ENCODE measurements around the gene C2orf80.
"Not testable (repeated sequence)": the region's sequence is repeated elsewhere in the genome, so short reads cannot be mapped to it uniquely, and the experiment has no call there.

The C2orf80 gene

GRCh38 chr2:208175840-208176153 lies 14.0 kb downstream of the C2orf80 start:
- no peak for DNase-seq

- DNase-seq, result peak; percentile 77
Observed at GRCh38 chr2:208175069-208175839, 14.6 kb downstream of the C2orf80 start.

DNA sequence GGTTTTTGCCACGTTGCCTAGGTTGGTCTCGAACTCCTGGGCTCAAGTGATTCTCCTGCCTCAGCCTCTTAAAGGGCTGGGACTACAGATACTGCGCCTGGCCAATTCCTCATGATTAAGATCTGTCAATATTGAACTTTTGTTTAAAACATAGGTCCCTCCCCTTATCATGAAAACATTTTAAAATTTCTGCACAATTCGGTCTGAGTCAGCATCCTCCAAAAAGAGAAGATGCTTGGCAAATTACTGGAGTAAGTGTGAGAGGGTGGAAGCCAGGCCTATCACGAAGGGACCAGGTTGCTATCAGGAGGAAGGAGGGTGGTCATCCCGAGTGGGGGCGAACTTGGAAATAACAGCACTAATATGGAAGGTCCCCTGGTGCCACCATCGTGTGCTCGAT lies 15.7 kb downstream of the C2orf80 start:
- no peak for DNase-seq

DNA sequence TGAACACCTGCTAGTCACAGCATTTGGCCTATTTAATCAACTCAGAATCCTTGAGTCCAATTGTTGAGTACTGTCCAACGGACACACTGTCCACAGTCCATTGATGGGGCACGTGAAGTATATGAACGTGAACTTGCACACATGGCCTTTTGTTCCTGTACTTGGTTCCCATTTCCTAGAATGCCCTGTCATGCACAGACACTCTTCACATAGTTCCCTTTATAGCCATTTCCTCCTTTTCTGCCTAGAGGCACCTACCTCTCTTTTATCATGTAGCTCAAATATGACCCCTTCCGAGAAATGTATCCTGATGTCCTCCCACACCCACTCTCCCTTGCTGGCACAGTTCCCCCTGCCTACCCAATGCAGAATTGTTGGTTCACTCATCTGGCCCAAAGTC lies 17.7 kb downstream of the C2orf80 start:
- DNase-seq, result no peak

DNA sequence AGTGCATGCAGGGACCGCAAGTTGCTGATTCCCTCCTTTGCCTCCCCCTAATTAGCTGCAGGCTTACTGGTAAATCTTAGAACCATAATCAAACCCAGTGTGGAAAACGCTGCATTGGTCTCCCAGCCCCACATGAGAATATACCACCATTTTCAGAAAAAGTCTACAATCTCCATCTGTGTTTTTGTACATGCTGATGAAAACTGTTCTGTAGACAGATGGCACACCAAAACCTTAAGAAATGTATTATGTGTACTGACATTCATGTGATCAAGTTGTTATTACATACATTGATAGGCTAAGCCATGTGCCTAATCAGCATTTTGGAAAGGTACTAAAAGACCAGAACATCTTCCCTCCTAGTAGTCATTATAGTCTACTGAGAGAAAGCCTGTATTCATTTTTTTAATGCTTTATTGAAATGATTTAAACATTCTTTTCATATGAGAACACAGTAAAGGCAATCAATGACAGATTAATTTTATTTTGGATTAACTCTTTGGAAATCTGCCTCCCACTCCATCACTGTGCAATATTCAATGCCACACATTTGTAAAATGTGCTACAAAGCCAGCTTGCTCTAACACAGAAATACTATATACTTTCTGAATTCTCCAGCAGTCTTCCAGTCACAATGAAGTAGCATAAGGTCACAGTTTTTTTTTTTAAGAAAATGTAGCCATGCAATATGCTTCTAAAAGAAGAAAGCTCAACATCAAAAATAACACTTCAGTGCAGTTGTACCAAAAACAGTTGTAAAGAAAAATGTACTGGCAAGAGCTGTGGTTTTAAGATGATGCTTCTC lies 24.7 kb downstream of the C2orf80 start:
- DNase-seq, result no peak

- DNase-seq, result no peak
Observed at GRCh38 chr2:208163489-208163888, 26.3 kb downstream of the C2orf80 start, which contains the start of gene CRYGA. Gene CRYGA (minus strand): TSS chr2:208163589. CDS start chr2:208163556, 33 bp downstream.

- no peak for DNase-seq
Observed at GRCh38 chr2:208156439-208156838, 33.4 kb downstream of the C2orf80 start.

GRCh38 chr2:208153156-208153555 lies 36.7 kb downstream of the C2orf80 start:
- DNase-seq, result no peak

DNA sequence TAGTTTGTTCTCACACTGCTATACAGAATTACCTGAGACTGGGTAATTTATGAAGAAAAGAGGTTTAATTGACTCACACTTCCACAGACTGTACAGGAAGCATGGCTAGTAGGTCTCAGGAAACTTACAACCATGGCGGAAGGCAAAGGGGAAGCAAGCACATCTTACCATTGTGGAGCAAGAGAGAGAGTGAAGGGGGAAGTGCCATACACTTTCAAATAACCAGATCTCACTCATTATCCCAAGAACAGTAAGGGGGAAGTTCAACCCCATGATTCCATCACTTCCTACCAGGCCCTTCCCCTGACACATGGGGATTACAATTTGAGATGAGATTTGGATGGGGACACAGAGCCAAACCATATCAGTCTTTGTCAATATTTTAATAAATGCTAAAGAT lies 38.9 kb downstream of the C2orf80 start:
- no peak for DNase-seq

DNA sequence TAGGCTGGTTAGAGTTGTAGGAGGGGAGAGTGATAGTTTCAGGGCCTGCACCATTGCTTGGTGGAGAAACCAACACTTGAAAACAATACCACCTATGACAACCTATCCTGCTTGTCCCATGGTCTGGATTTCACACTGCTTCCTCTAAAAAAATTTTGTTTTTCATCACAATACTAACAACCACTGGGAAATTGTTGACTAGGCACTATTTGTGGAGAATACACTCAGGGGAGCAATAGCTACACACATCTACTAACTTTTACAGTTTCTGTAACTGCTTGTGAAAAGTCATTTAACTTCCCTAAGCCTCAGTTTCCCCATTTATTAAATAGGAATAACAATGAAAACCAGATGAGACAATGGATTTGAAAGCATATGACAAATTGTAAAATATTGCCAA lies 39.7 kb downstream of the C2orf80 start:
- DNase-seq, result no peak

DNA sequence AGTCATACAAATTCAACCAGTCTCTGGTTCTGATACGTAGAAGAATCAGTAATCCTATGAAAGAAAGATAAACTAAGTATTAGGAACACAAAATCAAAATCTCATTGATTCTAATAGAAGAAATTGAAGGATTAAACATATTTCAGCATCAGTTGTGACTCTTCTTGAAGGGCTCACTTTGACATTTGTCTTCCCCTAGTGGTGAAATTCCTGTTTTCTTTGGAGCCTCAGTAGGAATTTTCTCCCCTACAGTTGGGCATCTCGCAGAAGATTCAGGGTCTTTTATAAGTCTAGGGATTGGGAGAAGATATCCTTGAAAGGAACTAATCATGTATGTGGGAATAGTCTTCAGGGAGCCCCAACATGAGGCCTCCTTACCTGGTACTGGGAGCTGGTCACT lies 41.0 kb downstream of the C2orf80 start:
- no peak for DNase-seq

- no peak for DNase-seq
Observed at GRCh38 chr2:208147759-208148158, 42.1 kb downstream of the C2orf80 start.

DNA sequence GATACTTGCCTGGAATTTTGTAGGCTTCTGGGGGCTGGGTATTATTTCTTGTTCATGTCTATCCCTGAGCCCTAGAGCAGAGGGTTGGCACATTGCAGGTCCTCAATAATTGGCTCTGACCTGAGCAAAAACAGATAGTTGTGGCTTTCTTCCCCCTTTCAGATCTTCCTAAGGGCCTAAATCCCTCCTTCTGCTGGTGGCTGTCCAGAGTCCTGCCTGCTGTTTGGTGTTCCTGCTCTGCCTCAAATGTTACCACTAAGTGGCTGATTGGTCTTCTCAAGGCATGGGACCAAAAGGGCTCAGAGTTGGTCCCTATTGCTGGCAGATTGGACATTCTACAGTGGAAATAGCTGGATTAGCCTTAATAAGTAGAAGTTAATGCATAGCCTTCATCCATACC lies 42.8 kb downstream of the C2orf80 start:
- DNase-seq, result no peak

- no peak for DNase-seq
Observed at GRCh38 chr2:208146006-208146405, 43.8 kb downstream of the C2orf80 start, which contains the start of gene CRYGB. Gene CRYGB (minus strand): TSS chr2:208146158. CDS start chr2:208146120, 38 bp downstream.

- DNase-seq, result peak; percentile 53
Observed at GRCh38 chr2:208142925-208143799, 46.7 kb downstream of the C2orf80 start.

- peak; percentile 73 for DNase-seq
Observed at GRCh38 chr2:208142240-208142924, 47.4 kb downstream of the C2orf80 start.

GRCh38 chr2:208139447-208139846 lies 50.4 kb downstream of the C2orf80 start:
- DNase-seq, result no peak

DNA sequence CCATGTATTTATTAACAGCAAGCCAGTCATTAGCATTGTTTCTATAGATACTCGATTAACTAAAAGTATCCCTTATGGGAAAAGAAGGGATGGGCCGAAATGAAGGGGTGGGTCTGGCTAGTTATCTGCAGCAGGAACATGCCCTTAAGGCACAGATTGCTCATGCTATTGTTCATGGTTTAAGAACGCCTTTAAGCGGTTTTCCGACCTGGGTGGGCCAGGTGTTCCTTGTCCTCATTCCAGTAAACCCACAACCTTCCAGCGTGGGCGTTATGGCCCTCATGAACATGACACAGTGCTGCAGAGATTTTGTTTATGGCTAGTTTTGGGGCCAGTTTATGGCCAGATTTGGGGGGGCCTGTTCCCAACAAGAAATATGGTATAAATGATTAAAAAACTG lies 51.5 kb downstream of the C2orf80 start:
- not testable (repeated sequence) for DNase-seq

GRCh38 chr2:208136716-208137094 lies 53.1 kb downstream of the C2orf80 start:
- DNase-seq, result no peak

DNA sequence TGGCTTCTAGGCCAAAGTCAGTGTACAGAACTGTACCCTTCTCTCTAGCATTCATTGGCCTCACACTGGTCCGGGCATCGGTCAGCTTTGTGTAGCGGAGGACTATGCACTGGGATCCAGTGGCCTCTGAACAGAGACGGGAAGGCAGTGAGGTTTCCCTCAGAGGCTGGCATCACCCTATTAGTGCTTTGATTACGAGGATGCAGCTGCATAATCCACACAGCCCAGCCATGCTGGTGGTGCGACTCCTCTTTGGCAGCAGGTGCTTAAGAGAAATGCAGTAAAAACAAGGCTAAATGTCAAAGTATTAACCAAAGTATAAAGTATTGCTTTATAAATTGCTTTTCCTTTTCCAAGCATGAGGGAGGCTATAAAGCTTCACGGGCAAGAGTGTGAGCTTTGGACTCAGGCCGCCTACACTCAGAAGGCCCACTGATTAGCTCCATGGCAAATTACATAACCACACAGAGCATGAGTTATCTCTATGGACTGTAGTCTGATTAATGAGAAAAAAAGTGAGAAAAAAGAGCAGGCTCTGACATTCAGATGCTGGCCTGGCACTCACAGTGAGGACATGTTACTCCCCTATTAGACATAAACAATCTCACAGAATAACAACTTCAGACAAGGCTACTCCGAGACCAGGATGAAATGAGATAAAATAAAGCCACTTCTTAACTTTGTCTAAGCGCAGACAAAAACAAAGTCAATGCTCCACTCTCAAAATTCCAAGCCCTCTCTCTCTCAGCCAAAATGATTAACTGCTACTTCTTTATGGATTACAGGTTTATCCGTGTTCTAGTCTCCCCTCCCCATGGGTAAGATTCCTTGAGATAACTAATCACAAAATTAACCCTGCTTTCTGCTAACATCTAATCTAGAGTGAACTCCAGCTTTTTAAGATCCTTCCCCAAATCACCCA lies 53.8 kb downstream of the C2orf80 start:
- DNase-seq, result no peak

DNA sequence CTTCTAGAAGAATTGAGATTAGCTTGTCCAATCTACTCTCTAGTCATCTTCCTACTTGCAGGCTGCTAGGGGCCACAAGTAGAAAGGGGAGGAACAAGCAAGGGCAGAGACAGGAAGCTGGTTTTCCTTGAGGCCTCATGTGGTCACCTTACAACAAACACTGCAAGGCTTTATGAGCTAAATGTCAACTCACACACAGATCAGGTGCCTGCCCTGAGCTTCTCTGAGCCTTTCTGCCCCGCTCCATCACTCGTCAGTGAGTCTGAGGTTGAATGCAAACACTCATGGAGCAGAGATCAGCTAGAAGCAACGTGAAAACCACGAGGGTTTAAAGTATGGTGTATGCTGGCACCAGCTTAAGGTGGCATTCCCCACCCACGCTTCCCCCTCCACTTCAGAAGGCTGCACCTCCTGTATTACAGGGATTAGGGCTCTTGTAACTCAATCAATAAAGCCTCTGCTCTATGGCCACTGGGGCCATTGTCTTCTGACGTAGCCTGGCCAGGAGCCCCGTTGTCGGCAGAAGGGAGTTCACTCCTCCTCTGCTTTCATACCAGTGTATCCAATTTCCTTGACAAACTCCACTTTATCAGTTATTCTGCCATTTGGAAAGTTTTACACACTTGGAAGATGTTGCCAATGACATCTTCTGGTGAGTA lies 54.8 kb downstream of the C2orf80 start:
- DNase-seq, result no peak

Measured in NCI-H1436 (cell line).